Stimulated activated CD4-positive, alpha-beta T cell treated with anti-CD3 and anti-CD28 coated beads, Interleukin-4, amount 100 ng/mL, for 48 hours (primary cell): ENCODE measurements around the gene FN3KRP.
A peak's percentile ranks its signal among the peaks of the same experiment; 100 is the strongest.
"Not testable (repeated sequence)": the region's sequence is repeated elsewhere in the genome, so short reads cannot be mapped to it uniquely, and the experiment has no call there.

Experiments used
- DNase-seq, 2 donors: peaks; one replicate each; pipeline ENCODE4 v3.0.0-alpha.2; 2020; ENCODE audit warnings: low read depth in 2 of 2

Gene FN3KRP

GRCh38 chr17:82743344-82744219 is 27.1 kb downstream of the FN3KRP start:
- no peak for DNase-seq

- DNase-seq: not testable (repeated sequence)
Measured at GRCh38 chr17:82744736-82745135, 28.2 kb downstream of the FN3KRP start.

- DNase-seq: no peak
Measured at GRCh38 chr17:82745524-82745923, 29.0 kb downstream of the FN3KRP start.

- DNase-seq: no peak
Measured at GRCh38 chr17:82748756-82749155, 32.2 kb downstream of the FN3KRP start.

- DNase-seq: no peak
Measured at GRCh38 chr17:82750241-82750908, 33.9 kb downstream of the FN3KRP start.

- DNase-seq: no peak
Measured at GRCh38 chr17:82751171-82751570, 34.7 kb downstream of the FN3KRP start.

GRCh38 chr17:82751571-82752370 is 35.3 kb downstream of the FN3KRP start, which contains the start of gene TBCD:
TBCD (plus strand) TSS chr17:82752065; CDS start chr17:82752194, 129 bp downstream.
- peak; percentile 84 to 85 for DNase-seq

- peak in 1 of 2 donors; percentile 13 for DNase-seq
Measured at GRCh38 chr17:82752371-82753200, 36.1 kb downstream of the FN3KRP start.

- no peak for DNase-seq
Measured at GRCh38 chr17:82753201-82753464, 36.6 kb downstream of the FN3KRP start.

- no peak for DNase-seq
Measured at GRCh38 chr17:82754297-82755208, 38.0 kb downstream of the FN3KRP start.

GRCh38 chr17:82756166-82756565 is 39.7 kb downstream of the FN3KRP start:
- no peak for DNase-seq

GRCh38 chr17:82765371-82765770 is 48.9 kb downstream of the FN3KRP start:
- no peak for DNase-seq

- peak; percentile 25 to 46 for DNase-seq
Measured at GRCh38 chr17:82767041-82767754, 50.7 kb downstream of the FN3KRP start.

GRCh38 chr17:82769041-82769440 is 52.5 kb downstream of the FN3KRP start:
- DNase-seq: no peak

GRCh38 chr17:82772026-82772425 is 55.5 kb downstream of the FN3KRP start:
- DNase-seq: no peak

- DNase-seq: not testable (repeated sequence)
Measured at GRCh38 chr17:82774456-82774855, 58.0 kb downstream of the FN3KRP start.

GRCh38 chr17:82775001-82775823 is 58.7 kb downstream of the FN3KRP start:
- DNase-seq: peak; percentile 33 to 39

GRCh38 chr17:82776454-82776853 is 59.9 kb downstream of the FN3KRP start:
- no peak for DNase-seq
